Ovary (tissue), 3 donors: ENCODE data around the gene LOXHD1.

Source experiments
- POLR2A ChIP-seq: fragments of 450-650 bp; IDR thresholded peaks from one replicate; pipeline ENCODE4 v1.6.1; 2017; ENCODE audit warnings: antibody characterized with exemption, mild to moderate bottlenecking, moderate library complexity
- TF ChIP-seq, protein P1 (sequence below), 3 donors: fragments of 450-650 bp in 2 of 3; fragments of 200-600 bp in 1 of 3; IDR thresholded peaks; one replicate each; pipeline versions ENCODE4 v1.5.1 to v1.8.0; 2016 to 2022; ENCODE audit warnings: antibody characterized with exemption in 3 of 3, mild to moderate bottlenecking in 1 of 3
- donor health status: DM: no; HTN: no; CAD: no.

DNA sequence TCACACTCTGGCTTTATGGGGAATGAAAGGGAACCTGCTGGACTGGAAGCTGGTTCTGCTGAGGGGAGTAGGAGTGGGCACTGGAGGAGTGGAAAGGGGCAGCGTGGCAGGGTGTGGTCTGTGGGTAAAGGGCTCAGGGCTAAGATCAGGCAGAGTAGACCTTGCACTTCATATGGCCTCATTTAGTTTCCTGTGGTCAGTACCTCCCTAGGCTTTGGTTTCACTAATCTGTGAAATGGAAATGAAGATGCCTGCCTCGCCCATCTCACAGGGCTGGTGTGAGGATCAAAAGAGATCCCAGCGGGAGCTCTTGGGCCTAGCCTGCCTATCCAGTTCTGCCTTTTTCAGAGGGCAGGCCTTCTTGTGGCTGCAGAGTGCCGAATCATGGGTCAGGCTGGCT, 208.7 kb downstream of the LOXHD1 start:
- no peak for TF ChIP-seq POLR2A
- TF ChIP-seq, protein P1, sequence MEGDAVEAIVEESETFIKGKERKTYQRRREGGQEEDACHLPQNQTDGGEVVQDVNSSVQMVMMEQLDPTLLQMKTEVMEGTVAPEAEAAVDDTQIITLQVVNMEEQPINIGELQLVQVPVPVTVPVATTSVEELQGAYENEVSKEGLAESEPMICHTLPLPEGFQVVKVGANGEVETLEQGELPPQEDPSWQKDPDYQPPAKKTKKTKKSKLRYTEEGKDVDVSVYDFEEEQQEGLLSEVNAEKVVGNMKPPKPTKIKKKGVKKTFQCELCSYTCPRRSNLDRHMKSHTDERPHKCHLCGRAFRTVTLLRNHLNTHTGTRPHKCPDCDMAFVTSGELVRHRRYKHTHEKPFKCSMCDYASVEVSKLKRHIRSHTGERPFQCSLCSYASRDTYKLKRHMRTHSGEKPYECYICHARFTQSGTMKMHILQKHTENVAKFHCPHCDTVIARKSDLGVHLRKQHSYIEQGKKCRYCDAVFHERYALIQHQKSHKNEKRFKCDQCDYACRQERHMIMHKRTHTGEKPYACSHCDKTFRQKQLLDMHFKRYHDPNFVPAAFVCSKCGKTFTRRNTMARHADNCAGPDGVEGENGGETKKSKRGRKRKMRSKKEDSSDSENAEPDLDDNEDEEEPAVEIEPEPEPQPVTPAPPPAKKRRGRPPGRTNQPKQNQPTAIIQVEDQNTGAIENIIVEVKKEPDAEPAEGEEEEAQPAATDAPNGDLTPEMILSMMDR (IDR thresholded peaks at IDR 0.05) = no peak
